GM18951 (cell line): Measurements from ENCODE around the gene MYH8.

Experiments
- POLR2A ChIP-seq: IDR thresholded peaks from 4 replicates; pipeline ENCODE4 v1.6.1; 2011; ENCODE audit warnings: mild to moderate bottlenecking; ENCODE audit not compliant: insufficient read length, insufficient read depth; ENCODE audit errors: extremely low read depth
- in situ Hi-C: fragments of 300-500 bp; cut with MboI; formaldehyde crosslinking; loops from one replicate; pipeline ENCODE4 v1.12.0; 2022; ENCODE audit warnings: low sequenced_read_pairs, mixed read lengths, inconsistent platforms; ENCODE audit not compliant: unreplicated experiment

MYH8 gene

DNA sequence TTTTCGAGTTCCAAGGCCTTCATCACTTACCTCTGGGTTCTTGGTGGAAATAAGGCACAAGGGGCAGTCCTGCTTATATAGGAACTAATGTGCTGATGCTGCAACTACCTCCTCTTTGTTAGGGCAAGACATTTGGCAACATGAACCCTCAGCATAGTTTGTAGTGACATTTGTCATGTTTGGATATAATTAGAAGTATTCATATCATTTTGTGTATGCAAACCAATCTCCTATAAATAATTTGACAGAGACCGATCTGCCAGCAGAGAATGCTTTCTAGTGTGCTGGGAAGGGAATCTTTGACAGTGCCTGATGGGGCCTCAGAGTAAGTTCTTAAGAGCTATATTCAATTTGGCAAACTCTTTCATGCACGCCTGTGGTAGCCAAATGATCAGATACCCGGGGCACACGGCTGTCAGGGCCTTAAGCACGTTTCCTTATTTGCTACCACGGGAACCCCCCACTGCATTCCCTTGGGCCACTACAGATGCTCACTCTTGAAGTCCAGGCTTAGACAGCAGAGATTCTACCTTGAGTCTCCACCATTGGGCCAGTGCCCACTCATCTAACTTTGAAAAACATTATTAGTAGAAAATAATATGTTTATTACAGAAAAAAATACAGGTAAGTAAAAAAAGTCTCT is at the start of gene MYH8:
TSS of gene MYH8 (minus strand) at position 51 of the 643 bp plus-strand sequence. CDS start 1,723 bp downstream, outside the sequence.
- no peak for TF ChIP-seq POLR2A
- in situ Hi-C loops: no loop called here

DNA sequence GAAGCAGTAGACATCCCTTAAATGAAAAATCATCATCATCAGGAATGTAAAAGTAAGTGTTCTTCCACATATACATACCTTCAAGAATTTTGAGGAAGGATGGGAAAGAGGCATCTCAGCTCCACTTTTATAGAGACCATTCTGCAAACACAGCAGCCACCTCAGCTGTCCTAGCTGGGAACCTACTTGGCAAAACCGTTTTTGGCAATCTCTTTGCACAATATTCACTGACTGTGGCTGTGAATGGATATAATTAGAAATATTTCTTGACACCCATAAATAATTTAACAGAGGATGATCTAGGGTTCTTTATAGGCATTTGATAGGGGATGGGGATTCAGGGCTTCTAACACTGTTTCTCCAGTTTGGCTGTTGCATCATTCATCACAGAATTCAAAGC is 47.7 kb upstream of the MYH8 start, which contains the start of gene MYH4:
TSS of gene MYH4 (minus strand) at position 101 of the 400 bp plus-strand sequence. CDS start 2,814 bp downstream, outside the sequence.
- TF ChIP-seq POLR2A: no peak
- in situ Hi-C loops: no loop called here

- TF ChIP-seq POLR2A: no peak
- in situ Hi-C loops: no loop called here
These were observed 41.7 kb upstream of the MYH8 start for GRCh38 chr17:10463402-10463801.

GRCh38 chr17:10460062-10460461 is 38.3 kb upstream of the MYH8 start:
- TF ChIP-seq POLR2A: no peak
- in situ Hi-C loops: no loop called here

DNA sequence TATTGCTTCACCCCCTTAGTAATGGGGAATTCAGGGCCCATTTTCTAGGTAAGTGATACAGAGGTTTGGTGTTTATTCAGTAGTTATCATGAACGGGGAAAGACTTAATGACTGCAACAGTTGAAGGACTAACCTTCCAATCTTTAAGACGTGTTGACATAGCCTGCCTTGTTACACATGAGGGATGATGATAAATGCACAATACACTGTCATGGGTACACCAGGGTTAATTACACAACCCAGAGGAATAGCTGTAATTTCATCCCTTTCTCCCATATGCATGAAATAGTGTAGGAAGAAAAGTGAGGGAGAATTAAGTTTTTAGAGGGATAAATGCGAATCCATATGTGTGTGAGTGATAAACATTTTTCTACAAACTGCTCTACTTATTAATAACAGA is 37.0 kb upstream of the MYH8 start:
- in situ Hi-C loops: no loop called here
- TF ChIP-seq POLR2A: no peak

GRCh38 chr17:10457952-10458351 is 36.2 kb upstream of the MYH8 start:
- TF ChIP-seq POLR2A: no peak
- in situ Hi-C loops: no loop called here

- no peak for TF ChIP-seq POLR2A
- in situ Hi-C loops: no loop called here
These were observed 25.5 kb upstream of the MYH8 start for GRCh38 chr17:10447026-10447931.

DNA sequence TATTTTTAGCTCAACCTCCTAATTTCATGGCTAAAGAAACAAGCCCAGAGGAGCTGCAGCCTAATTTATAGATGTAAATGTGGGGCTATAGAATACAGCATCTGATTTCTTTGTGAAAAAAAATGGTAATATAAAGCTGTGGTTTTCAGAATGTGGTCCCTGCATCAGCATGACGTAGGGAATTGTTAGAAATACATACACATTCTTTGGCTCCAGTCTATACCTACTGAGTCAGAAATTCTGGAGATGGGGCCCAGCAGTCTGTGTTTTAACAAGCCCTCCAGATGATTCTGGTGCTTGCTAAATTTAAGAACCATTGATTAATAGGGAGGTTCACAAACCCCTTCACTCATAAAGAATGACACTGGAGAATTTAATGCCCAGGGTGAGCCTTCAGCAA is 18.1 kb upstream of the MYH8 start:
- in situ Hi-C loops: no loop called here
- TF ChIP-seq POLR2A: no peak

GRCh38 chr17:10435096-10435495 is 13.3 kb upstream of the MYH8 start:
- in situ Hi-C loops: no loop called here
- TF ChIP-seq POLR2A: no peak

DNA sequence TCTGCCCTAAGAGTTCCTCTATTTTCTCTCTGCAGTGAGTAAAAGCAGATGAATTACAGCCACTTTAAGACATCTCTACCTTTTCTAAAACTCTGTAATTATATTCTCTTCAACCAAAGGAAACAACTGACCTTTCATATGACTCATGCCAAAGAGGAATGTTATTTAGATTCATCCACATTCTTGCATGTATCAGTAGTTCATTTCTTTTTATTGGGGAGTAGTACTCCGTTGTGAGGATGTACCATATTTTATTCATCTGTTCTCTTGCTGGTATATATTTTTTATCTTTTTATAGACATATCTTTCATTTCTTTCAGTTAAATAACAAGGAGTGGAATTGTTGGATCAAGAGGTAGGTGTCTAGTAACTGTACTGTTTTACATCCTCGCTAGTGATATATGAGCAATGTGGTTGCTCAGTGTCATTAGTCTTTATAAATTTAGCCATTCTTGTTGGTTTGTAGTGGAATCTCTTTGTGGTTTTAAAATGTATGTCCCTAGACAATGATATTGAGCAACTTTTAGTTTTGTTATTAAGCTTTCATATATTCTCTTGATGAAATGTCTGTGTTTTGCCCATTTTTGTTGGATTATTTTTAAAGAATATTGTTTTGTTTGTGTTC is 7.8 kb upstream of the MYH8 start:
- in situ Hi-C loops: no loop called here
- TF ChIP-seq POLR2A: no peak

GRCh38 chr17:10428781-10429180 is 7.0 kb upstream of the MYH8 start:
- in situ Hi-C loops: no loop called here
- TF ChIP-seq POLR2A: no peak

DNA sequence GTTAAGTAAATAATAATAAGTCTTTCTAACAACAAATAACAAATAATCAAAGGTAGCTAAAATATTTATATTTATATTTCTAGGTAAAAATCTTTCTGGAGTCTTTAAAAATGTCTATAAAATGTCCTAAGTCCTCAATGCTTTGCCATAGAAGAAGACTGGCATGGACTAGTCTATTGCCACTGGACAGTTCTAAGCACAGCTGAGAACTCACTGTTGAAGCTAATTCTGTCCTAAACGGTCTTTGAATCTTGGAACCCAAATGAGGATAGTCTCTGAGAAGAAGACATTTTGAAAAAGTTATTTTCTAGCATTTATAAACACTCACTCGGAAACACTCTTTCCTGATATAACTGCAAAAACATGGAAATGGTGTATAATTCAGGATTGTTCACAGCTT is 539 bp downstream of the MYH8 start:
- TF ChIP-seq POLR2A: no peak
- in situ Hi-C loops: no loop called here

GRCh38 chr17:10420811-10421210 is 939 bp downstream of the MYH8 start:
- in situ Hi-C loops: no loop called here
- TF ChIP-seq POLR2A: no peak
